GM19351 (cell line): ENCODE measurements around the gene PLAC1.
A peak's percentile ranks its signal among the peaks of the same experiment; 100 is the strongest.

Experiments used
- ATAC-seq: cut with Tn5 transposase; IDR thresholded peaks from one replicate; pipeline ENCODE4 v1.9.1; 2021; ENCODE audit warnings: mild to moderate bottlenecking, moderate library complexity; ENCODE audit not compliant: unreplicated experiment

Gene PLAC1

DNA sequence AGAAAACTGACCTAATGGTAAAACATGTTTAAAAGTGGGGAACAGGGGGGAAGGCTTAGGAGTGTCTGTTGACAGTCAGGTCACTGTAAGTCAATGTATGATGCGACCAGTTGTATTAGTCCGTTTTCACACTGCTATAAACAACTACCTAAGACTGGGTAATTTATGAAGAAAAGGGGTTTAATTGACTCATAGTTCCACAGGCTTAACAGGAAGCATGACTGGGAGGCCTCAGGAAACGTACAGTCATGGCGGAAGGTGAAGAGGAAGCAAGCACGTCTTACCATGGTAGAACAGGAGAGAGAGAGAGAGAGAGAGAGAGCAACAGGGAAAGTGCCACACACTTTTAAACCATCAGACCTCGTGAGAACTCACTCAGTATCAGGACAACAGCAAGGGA is 13.0 kb upstream of the PLAC1 start:
- no peak for ATAC-seq

DNA sequence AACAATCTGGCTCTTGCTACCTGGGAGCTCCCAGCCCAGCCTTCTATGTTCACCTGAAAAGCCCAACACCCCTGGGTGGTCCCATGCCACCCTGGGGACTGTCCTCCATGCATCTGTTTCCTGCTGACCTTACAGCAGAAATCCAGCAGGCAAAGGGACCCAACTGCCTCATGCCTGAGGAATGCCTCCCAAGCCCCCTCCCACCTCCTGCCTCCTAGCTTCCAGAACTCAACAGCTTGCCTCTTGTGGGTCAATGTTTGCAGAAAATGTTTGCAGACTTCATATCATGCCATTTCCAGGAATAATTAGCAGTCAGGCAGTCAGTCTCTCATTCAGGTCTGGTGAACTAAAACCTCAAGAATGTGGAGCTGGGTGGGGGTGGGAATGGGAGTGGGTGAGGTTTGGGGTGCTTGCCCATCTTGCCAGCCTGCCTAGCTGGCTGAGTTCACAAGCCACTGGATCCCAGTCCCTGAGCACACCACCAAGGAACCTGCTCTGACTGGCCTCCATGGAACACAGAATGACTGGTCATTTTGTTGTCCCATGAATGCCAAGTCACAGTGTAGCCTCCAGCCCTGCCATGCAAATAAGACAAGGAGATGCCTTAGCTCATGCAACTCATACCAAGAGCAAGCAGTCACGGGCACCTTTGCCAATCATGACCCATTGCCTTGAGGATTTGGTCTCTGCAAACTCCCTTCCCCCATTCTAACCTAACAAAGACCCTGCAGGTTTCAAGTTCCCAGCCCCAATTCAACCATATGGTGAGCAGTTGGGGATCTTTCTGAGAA is 12.1 kb upstream of the PLAC1 start:
- ATAC-seq, result no peak

DNA sequence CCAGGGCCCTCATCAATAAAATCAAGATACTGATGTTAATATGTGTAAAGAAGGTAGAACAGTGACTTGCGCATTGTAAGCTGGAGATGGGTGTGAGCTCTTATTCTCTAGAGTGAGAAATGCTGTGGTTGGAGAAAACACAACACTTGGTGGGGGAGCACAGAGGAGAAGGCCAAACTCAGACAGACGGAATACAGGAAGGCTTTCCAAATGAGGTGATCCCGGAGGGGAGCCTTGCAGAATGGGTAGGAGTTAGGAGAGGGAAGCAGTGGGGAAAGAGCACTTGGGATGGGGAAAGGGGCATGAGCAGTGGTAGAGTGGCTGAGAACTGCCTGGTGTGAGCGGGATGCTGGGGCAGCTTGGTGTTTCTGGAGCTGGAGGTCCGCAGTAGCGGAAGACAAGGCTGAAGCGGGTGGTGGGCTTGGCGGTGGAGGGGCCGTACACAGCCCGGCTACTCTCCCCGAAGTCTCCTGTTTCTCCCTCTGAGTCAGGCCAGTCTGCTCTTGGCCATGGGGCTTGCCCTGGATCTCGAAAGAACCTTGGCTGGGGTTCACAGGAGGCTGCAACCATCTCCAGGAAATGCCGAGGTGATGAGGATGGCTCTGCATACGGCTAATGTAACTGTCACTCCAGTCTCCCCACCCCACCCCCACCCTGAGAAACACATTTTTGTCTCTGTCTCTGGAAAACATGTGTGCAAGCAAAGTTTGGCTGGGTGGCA is 11.3 kb upstream of the PLAC1 start:
- no peak for ATAC-seq

DNA sequence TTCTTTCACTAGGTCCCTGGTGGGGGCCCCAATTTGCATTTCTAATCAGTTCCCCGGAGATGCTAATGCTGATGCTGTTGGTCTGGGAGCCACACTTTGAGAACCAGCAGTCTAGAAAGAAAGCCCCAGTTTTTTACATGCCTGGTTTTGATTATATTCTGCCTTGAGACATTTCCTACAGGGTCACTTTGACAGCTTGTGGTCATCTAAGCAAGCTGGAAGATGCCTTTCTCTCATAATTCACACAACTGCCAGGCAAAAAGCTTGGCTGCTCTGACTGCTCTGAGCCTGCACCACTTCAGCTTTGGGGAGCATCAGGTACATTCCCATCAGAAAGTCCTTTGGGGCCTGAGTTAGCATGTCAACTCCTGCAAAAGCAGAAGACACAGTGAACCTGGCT is 5.9 kb upstream of the PLAC1 start:
- ATAC-seq, result no peak

DNA sequence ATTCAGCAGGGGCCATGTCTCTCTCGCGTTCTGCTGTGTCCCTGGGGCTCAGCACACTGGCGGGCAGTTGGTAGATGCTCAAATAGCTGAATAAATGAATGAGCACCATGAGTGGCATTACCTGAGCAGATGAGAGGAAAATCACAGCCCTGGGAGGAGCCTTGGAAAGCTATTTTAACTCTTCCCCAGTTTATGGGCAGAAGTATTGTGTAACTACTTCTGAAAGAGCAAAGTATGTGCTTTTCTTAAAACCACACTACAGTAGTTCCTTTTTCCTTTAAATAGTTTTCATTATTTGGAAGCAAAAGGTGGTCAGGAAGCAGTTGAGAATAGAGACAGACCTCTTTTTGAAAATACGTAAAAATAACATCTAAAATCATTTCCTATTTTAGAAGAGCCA is 3.0 kb upstream of the PLAC1 start:
- no peak for ATAC-seq

DNA sequence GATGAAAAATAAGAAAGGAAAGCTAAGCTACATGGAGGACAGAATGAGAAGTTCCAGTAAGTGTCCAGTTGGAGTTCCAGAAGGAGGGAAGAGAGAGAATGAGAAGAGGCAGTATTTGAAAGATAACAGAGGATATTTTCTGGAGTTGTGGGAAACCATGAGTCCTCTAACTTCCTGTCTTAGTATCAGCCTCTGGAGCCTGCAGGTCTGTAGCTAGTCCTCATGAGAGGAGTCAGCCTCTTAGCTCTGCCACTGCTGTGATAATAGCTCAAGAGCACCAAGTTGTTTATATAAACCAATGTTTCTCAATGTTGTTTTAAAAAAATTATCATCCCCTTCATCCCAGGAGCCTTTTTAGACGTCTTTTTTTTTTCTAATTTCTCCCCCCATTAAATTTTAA is 2.4 kb upstream of the PLAC1 start:
- no peak for ATAC-seq

DNA sequence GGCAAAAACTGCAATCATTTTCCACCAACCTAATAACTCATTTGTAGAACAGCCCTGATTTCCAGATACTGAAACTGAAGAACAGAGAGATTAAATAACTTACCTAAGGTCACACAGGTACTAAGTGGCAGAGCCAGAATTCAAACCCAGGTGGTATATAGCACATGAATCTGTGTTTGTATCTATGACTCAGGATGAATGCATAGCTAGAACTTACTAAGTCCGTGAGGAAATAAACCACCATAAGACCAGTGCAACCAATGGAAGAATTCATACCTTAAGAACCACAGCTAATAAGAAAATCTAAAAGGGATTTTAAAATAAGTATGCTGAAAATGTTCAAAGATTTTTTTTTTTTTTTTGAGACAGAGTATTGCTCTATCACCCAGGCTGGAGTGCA is 1.5 kb upstream of the PLAC1 start:
- ATAC-seq, result no peak

DNA sequence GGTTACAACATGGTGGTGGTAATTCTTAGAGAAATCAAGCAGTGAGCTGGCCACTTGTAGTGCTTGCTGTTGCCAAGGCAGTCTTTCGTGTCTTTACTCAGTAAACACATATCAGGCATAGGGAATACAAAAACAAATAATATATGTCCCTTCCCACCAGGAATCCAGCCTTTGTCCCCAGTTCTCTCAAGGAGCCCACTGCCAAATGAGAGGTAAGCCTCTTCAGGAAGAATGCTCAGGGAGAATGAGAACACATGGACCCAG is 421 bp upstream of the PLAC1 start:
- ATAC-seq, result no peak

DNA sequence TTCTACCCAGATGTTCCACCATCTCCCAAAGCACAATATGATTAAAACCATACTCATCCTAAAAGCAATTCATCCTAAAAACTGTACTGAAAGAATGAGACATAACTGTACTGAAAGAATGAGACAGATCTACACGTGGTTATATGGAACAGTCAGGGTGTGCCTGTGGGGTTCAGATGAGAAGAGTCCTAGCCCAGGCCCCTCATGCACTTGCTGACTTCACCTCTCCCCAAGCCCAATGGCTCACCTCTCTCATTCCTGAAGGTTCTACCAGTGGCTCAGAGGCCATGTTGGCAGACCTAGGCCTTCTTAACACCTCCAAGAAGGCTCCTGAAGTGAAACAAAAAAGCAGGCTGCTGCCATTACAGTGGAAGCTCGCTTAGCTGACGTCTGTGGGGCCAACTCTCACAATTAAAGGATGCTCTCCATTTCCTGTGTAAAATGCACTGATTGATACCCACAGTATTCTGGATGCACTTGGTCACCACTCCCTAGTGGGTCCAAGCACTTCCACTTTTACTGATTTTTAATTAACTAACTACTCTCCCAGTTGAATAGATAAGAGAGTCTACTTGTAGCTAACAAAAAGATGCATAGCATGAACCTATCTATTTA is 3.8 kb downstream of the PLAC1 start:
- ATAC-seq, result peak; percentile 78

DNA sequence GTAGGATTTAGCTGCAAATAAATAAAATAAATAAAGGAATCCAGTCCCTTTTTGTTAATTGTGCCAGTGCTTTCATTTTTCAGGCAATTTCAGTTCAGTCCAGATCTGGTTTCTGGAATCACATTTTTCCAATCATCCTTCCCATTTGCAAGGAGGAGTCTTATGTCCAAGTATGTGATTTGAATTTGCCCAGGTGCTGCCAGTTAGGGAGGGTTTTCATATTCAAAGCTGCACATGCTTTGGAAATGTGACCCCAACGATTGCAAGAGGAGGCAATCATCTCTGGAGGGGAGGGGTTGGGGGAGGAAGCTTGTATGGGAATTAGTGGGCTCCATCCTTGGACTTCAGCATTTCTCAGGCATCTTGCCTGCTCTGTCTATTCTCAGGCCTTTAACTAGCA is 4.4 kb downstream of the PLAC1 start:
- no peak for ATAC-seq

DNA sequence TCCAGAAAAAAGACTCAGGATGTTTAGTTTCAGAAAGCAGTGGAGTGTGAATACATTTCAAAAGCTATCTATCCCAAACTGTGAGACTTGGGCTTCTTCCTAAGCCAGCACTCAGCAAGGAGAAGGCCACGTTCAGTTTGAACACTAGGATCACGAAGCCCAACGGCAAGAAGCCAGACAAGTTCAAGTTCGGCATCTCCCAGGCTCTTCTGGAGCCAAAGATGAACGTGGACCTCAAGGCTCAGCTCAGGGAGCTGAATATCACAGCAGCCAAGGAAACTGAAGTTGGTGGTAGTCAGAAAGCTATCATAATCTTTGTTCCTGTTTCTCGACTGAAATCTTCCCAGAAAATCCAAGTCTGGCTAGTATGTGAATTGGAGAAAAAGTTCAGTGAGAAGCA is 7.6 kb downstream of the PLAC1 start:
- no peak for ATAC-seq

DNA sequence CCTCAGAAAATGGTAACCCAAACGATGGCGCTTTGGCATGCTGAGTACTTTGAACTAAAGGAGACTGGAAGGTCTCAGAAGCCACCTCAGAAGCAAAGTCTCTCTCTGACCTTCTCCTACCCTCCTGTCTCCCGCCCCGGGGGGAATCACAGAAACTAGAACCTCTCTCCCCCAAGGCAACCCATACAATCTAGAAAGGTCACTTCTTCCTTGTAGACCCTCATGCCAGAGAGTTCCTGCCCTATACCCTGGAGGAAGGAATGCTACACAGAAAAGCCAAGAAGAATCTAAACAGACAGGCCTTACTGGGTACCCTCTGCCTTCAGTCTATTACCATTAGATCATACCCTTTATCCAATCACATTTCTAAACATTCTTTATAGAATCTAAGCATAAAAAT is 8.5 kb downstream of the PLAC1 start:
- no peak for ATAC-seq

DNA sequence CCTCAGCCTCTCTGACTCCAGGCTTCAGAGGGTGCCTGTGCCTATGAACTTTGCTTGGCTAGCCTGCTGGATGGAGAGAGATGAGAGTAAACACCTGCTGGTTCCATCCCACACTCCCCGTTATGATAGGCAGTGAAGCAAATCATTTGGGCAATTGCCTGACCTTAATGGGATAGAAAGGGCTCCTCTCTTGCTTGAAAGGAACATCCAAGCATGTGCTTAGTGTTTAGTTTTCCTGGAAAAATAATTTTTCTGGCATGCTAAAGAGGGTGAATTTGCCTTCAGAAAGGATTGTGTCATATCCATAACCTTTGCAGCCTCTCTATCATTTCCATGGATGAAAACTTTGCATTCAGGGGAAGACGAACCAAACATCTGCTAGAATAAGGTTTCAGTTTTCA is 10.8 kb downstream of the PLAC1 start:
- no peak for ATAC-seq

DNA sequence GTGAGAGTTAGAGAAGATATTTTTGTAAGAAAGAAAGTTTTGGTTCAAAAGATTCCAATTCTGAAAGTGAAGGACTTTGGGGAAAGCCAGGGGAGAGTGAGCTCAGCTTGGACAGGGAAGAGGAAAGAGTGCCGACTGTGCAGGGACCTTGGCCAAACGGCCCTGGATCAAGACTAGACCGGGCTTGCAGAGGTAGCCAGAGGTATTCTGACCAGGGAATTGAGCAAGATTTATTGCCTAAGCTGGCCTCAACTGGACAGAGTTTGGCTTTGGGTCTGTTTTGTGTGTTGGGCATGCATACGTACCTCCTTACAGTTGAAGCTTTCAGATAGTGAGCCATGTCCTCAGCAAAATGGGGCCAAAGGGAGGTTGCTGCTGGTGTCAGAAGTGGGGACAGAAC is 11.6 kb downstream of the PLAC1 start:
- no peak for ATAC-seq

DNA sequence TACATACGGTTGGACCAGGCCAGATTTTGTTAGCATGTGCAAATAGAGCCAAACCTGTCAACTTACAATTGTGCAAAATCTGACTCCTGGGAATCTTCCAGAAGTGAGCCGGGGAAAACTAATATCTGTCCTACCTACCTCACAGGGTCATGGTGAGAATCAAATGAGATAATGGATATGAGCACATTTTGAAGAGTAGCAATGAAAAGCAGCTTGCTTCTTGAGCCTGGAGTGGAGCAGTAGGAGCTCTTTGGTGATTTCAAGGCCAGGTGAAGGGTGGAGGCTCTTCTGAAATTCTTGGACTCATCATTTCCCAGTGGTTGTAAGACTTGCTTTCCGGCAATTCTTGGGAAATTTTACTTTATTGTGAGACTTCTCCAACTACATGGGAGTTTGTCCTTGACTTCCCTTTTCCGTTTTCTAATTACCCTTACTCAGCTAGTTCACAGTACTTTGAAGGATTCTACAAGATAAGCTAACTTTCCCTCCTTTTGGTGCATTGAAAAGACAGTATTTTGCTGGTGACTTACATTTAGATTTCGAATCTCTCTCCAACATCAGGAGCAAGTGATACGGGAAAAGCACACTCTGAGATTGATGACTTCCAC is 12.2 kb downstream of the PLAC1 start:
- no peak for ATAC-seq

DNA sequence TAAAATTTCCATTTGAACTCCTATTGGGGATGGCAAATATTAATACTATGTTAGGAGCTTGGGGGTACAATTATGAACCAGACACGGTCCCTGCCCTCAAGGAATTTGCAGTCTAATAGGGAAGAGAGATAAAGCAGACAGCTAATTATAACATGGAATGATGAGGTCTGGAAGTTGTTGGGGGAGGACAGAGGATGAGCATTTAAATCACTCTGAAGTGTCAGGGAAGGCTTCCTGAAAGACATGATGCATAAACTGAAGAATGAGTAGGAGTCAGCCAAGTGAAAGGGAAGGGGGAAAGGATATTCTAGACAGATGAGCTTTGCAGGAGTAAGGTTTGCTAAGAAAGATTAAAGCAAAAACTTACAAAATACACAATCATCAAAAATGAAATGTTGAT is 15.9 kb downstream of the PLAC1 start:
- ATAC-seq, result no peak

DNA sequence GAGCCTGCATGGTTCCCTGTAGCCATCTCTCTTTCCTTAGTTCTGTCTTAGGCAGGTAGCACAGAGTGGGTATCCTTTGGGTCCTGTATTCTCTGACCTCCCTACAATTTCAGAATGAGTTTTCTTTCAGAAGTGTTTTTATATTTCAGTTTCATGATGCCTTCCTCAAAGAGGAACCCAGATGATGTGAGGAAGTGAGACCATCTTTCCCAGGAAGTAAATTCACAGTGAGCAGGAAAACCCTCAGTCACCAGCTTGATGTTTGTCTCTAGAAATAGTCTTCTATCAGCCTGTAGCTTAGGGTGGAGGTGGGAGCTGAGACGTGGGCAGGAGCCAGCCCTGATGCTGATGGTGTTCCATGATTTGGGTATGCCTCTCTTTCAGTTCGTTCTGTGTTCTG is 16.9 kb downstream of the PLAC1 start:
- ATAC-seq, result no peak

DNA sequence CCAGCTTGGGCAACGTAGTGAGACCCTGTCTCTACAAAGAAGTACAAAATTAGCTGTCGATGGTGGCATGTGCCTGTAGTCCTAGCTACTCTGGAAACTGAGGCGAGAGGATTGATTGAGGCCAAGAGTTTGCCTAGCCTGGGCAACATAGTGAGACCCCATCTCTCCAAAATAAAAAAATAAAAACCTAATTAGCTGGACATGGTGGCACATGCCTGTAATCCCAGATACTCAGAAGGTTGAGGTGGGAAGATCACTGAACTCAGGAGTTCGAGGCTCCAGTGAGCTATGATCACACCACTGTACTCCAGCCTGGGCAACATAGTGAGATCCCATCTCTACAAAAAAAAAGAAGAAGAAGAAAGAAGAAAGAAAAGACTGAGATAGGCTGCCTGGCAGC is 17.4 kb downstream of the PLAC1 start:
- ATAC-seq, result no peak

DNA sequence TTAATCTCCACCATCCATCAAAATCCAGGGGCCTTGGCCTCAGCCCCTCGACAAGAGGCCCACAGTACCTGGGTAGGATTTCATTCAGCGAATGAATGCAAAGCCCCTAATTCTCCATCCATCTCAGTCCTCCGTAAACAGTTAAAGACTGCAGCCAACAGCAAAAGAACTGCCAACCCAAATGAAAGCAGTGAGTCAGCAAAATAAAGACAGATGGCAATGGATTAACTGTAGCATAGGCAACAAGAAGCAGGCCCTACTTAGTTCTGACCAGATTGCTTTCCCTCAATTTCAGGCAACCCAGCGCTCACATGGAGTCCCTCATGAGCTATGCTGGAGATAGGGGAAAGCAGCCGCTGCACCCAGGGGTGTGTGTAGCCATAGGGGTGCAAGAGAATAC is 21.4 kb downstream of the PLAC1 start:
- no peak for ATAC-seq

DNA sequence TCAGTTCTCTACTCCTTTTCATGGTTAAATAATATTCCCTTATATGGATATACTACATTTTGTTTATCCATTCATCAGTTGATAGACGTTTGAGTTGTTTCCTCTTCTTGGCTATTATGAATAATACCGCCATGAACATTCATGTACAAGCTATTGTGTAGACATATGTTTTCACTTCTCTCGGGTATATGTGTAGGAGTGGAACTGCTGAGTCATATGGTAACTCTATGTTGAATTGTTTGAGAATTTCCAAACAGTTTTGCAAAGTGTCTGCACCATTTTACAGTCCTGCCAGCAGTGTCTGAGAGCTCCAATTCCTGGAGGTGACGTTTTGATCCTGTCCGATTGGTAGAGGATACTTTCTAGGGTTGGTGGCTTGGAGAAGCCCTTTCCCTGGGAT is 23.6 kb downstream of the PLAC1 start:
- peak; percentile 91 for ATAC-seq

DNA sequence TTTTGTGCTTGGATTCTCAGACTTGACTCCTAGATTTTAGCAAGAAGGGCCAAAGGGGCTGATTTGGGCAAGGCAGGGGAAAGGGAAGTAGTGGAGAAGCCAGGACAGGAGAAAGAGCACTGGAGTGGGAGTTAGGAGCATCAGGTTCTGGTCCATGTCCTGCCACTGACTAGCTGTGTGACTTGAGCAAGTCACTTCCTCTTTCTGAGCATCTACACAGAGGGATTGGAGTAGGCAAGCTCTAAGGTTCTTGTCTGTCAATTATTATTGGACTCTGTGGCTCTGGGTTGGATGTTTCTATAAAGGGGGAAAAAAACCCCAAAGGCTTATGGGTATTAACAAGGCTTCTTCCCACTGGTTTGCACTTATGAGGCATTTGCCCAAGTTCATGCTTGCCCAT is 24.4 kb downstream of the PLAC1 start:
- no peak for ATAC-seq

DNA sequence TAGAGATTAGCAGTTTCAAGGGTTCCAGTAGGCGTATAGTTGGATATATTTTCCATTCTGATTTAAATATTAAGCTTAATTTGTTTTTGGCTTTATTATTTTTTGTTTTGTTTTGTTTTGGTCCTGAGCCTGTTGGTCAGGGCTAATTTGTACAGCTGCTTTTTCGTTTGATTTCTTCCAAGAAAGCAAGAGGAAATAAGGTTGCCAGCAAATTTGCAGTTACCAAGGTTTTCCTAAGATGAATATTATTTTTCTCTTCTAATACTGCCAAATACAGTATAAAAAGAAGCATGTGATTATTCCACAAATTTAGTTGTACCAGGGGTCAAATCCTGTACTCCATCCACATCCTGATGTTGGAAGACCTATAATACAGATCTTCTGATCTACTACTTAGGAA is 24.9 kb downstream of the PLAC1 start:
- ATAC-seq, result no peak
